Endothelial cell of umbilical vein (primary cell): ENCODE data around the gene TUB. TPM values are rescaled to one million over a fixed set of nuclear protein-coding genes. Genes with fewer than 3 reads are reported as not detected.

Experiments
- BruUV-seq: library from RNA; stranded (reverse); fragments of 400-500 nt; replicated peaks from 2 replicates; lab custom pipeline; 2021; lab: Mats Ljungman, UMichigan
- CTCF ChIA-PET: fragments of 300-600, 350-600 bp; sonication (Branson Sonifier 250); formaldehyde crosslinking; loops from one replicate; lab custom pipeline; 2021; ENCODE audit warnings: antibody characterized with exemption, inconsistent platforms; lab: Charles Lee
- POLR2A ChIA-PET: fragments of 300-600, 350-600 bp; sonication (Branson Sonifier 250); formaldehyde crosslinking; loops from one replicate; lab custom pipeline; 2021; ENCODE audit warnings: antibody characterized with exemption, inconsistent platforms; lab: Charles Lee
- DNase-seq: peaks from one replicate; pipeline ENCODE4 v3.0.0-alpha.2; 2011; ENCODE audit warnings: low read depth, low spot score
- FAIRE-seq: peaks from 2 replicates; lab custom pipeline; 2011; peaks lifted over from hg19 to GRCh38; lab: Jason Lieb, UNC
- H2AFZ ChIP-seq: 2 replicates; pipeline ENCODE4 v1.6.0; 2012; ENCODE audit warnings: low read depth, low read length, control low read depth, inconsistent platforms
- H3K27ac ChIP-seq: 2 replicates; pipeline ENCODE4 v1.5.1; 2011; ENCODE audit warnings: low read depth, mild to moderate bottlenecking, control low read depth, low read length, moderate library complexity; ENCODE audit not compliant: insufficient read depth
- H3K27me3 ChIP-seq, 2 experiments: 2 replicates each; pipeline versions ENCODE4 v1.6.0 to v1.6.1; 2011; ENCODE audit warnings: low read length in 2 of 2, mixed read lengths in 1 of 2; ENCODE audit not compliant: control insufficient read depth in 2 of 2, insufficient read depth in 2 of 2
- H3K36me3 ChIP-seq, 2 experiments: 2 replicates in 1 of 2; 3 replicates in 1 of 2; pipeline ENCODE4 v1.5.1; 2011; ENCODE audit warnings: low read length in 2 of 2, mild to moderate bottlenecking in 1 of 2, moderate library complexity in 1 of 2; ENCODE audit not compliant: control insufficient read depth in 2 of 2, insufficient read depth in 2 of 2; ENCODE audit errors: extremely low read depth in 1 of 2
- H3K4me1 ChIP-seq: 3 replicates; pipeline ENCODE4 v1.5.1; 2011; ENCODE audit warnings: mild to moderate bottlenecking, low read length; ENCODE audit not compliant: control insufficient read depth, insufficient read depth; ENCODE audit errors: extremely low read depth
- H3K4me2 ChIP-seq: 2 replicates; pipeline ENCODE4 v1.6.1; 2011; ENCODE audit warnings: low read length, control low read depth, mixed read lengths; ENCODE audit not compliant: insufficient read depth
- H3K4me3 ChIP-seq, 3 experiments: fragments of 200-600 bp in 1 of 3; sonication (generic), shearing (Covaris generic) in 1 of 3; replicated peaks in 1 of 3; 2 replicates each; pipeline ENCODE4 v1.5.1; 2011 to 2016; ENCODE audit warnings: control low read depth in 3 of 3, low read length in 3 of 3, mild to moderate bottlenecking in 2 of 3, inconsistent platforms in 1 of 3, low read depth in 1 of 3, moderate library complexity in 1 of 3; ENCODE audit not compliant: insufficient read depth in 1 of 3
- H3K79me2 ChIP-seq: 2 replicates; pipeline ENCODE4 v1.6.0; 2012; ENCODE audit warnings: low read length, inconsistent platforms; ENCODE audit not compliant: control insufficient read depth, insufficient read depth
- H3K9ac ChIP-seq: replicated peaks from 2 replicates; pipeline ENCODE3; 2011; ENCODE audit warnings: low read length, control low read depth; ENCODE audit not compliant: insufficient read depth; ENCODE audit errors: extremely low read depth
- H3K9me1 ChIP-seq: replicated peaks from 3 replicates; pipeline ENCODE4 v1.6.0; 2011; ENCODE audit warnings: mild to moderate bottlenecking, low read length; ENCODE audit not compliant: control insufficient read depth, insufficient read depth; ENCODE audit errors: extremely low read depth
- H3K9me3 ChIP-seq: replicated peaks from 2 replicates; pipeline ENCODE4 v1.5.1; 2012; ENCODE audit warnings: low read length, inconsistent platforms; ENCODE audit not compliant: control insufficient read depth, insufficient read depth
- H4K20me1 ChIP-seq: replicated peaks from 2 replicates; pipeline ENCODE3; 2011; ENCODE audit warnings: mild to moderate bottlenecking, low read length; ENCODE audit not compliant: control insufficient read depth, insufficient read depth; ENCODE audit errors: extremely low read depth
- CTCF ChIP-seq, 2 donors: IDR thresholded peaks; 1 replicate in 1 of 2; 2 replicates in 1 of 2; pipeline ENCODE4 v1.5.1; 2011; ENCODE audit warnings: low read length in 2 of 2, mild to moderate bottlenecking in 2 of 2, moderate library complexity in 2 of 2, control low read depth in 1 of 2, inconsistent platforms in 1 of 2, low read depth in 1 of 2; ENCODE audit not compliant: insufficient read depth in 1 of 2; ENCODE audit errors: extremely low read depth in 1 of 2
- EZH2 ChIP-seq: IDR thresholded peaks from 2 replicates; pipeline ENCODE4 v1.6.1; 2012; ENCODE audit warnings: borderline replicate concordance, low read depth, mild to moderate bottlenecking, moderate library complexity, low read length, inconsistent platforms; ENCODE audit not compliant: severe bottlenecking
- FOS ChIP-seq: IDR thresholded peaks from 2 replicates; pipeline ENCODE4 v1.6.1; 2011; ENCODE audit warnings: mild to moderate bottlenecking, low read length, moderate library complexity, borderline replicate concordance; ENCODE audit not compliant: insufficient read depth
- GATA2 ChIP-seq: IDR thresholded peaks from 2 replicates; pipeline ENCODE4 v1.7.0; 2011; ENCODE audit warnings: low read depth, mild to moderate bottlenecking, moderate library complexity, mixed read lengths, low read length; ENCODE audit not compliant: insufficient read length, insufficient read depth
- JUN ChIP-seq: IDR thresholded peaks from 2 replicates; pipeline ENCODE4 v1.6.1; 2011; ENCODE audit warnings: borderline replicate concordance, low read depth; ENCODE audit not compliant: insufficient read length, insufficient read depth
- MAX ChIP-seq: IDR thresholded peaks from 2 replicates; pipeline ENCODE4 v1.6.1; 2011; ENCODE audit not compliant: insufficient read depth, insufficient read length
- MYC ChIP-seq: IDR thresholded peaks from one replicate; pipeline ENCODE4 v1.6.1; 2011; ENCODE audit warnings: mild to moderate bottlenecking, low read depth, low read length
- POLR2A ChIP-seq: IDR thresholded peaks from 2 replicates; pipeline ENCODE4 v1.6.1; 2012; ENCODE audit warnings: low read depth, mild to moderate bottlenecking, control low read depth, low read length
- POLR2AphosphoS5 ChIP-seq: IDR thresholded peaks from 2 replicates; pipeline ENCODE4 v1.6.1; 2012; ENCODE audit warnings: low read depth, mild to moderate bottlenecking, control low read depth, low read length, moderate library complexity; ENCODE audit not compliant: insufficient read depth
- dilution Hi-C: fragments of 300-500 bp; cut with MboI; formaldehyde crosslinking; loops from one replicate; pipeline ENCODE4 v1.15.0; 2019; ENCODE audit warnings: low sequenced_read_pairs; ENCODE audit not compliant: extremely low pct_ligation_motif_present
- intact Hi-C: fragments of 100-400 bp; cut with micrococcal nuclease; formaldehyde crosslinking; loops from one replicate; pipeline ENCODE4 v1.10.0; 2022
- polyA plus RNA-seq, 4 experiments: library from polyadenylated mRNA; depleted of rRNA in 3 of 4; stranded (reverse) in 3 of 4; unstranded in 1 of 4; fragments of >200 nt; gene quantifications; 2 replicates each; pipeline versions ENCODE4 v1.2.1 to v1.2.3, GENCODE V29; 2011 to 2012; ENCODE audit warnings: missing spikeins in 1 of 4
- total RNA-seq: library from RNA; stranded (reverse); gene quantifications from 2 replicates; pipeline ENCODE4 v1.2.3, GENCODE V29; 2021

TUB gene
- total and polyA plus RNA-seq, 2 donors (not counting 3 experiments of a cell fraction or from before 2014, with no cell fraction given): 2.3 to 3.9 TPM

- intact Hi-C loops (no loop called here), dilution Hi-C loops (no loop called here)
- H4K20me1 ChIP-seq: no peaks in the 10 kb centered on the region
- BruUV-seq: no TSS peak
- no peaks in the 10 kb centered on the region for H3K4me1 ChIP-seq
- no peak overlapping the region for H3K4me2 ChIP-seq
- H3K4me3 ChIP-seq: no peak overlapping the region
- ChIA-PET CTCF (interaction anchor here (0.8 kb wide), 1 partner anchor 25 kb away, joined by 4 read pairs; no protein-coding TSS in a partner anchor), POLR2A (no interaction called here)
- H3K9me3 ChIP-seq: no peaks in the 10 kb centered on the region
- no peak overlapping the region for H3K9ac ChIP-seq
- H2AFZ ChIP-seq: no peak overlapping the region
- TF ChIP-seq EZH2 (no peak), GATA2 (no peak)
- H3K79me2 ChIP-seq: no peaks in the 10 kb centered on the region
- no peaks in the 10 kb centered on the region for H3K36me3 ChIP-seq
- H3K27me3 ChIP-seq: no peaks in the 10 kb centered on the region
- no peaks in the 10 kb centered on the region for H3K9me1 ChIP-seq
- FAIRE-seq: no peak
- no peak overlapping the region for H3K27ac ChIP-seq
- DNase-seq: no peak
Measured at GRCh38 chr11:8058216-8058615, 22.8 kb upstream of the TUB start.

GRCh38 chr11:8059030-8059429 is 22.0 kb upstream of the TUB start:
- no peak for TF ChIP-seq JUN
- TF ChIP-seq MAX: no peak
- TF ChIP-seq GATA2: no peak
- TF ChIP-seq MYC: no peak
- TF ChIP-seq CTCF (IDR thresholded peaks at IDR 0.05; ENCODE audit: extremely low read depth in 1 of 2, insufficient read depth in 1 of 2, low read depth in 1 of 2, low read length in 2 of 2): no peak
- TF ChIP-seq POLR2A: no peak
- no peak for TF ChIP-seq FOS
- no peak for TF ChIP-seq EZH2
- TF ChIP-seq POLR2AphosphoS5: no peak
- no TSS peak for BruUV-seq
- H3K4me3 ChIP-seq: no peak overlapping the region
- dilution Hi-C loops: no loop called here
- no peak for DNase-seq
- H3K36me3 ChIP-seq: no peaks in the 10 kb centered on the region
- no peak overlapping the region for H3K4me2 ChIP-seq
- no peak overlapping the region for H3K9ac ChIP-seq
- FAIRE-seq: no peak
- no peaks in the 10 kb centered on the region for H3K9me3 ChIP-seq
- no peaks in the 10 kb centered on the region for H3K9me1 ChIP-seq
- ChIA-PET CTCF (interaction anchor here (0.9 kb wide), 1 partner anchor 10 kb away, joined by 3 read pairs; no protein-coding TSS in a partner anchor), POLR2A (no interaction called here)
- intact Hi-C loops: no loop called here
- no peak overlapping the region for H3K27ac ChIP-seq
- no peaks in the 10 kb centered on the region for H3K4me1 ChIP-seq
- H2AFZ ChIP-seq: no peak overlapping the region
- H3K27me3 ChIP-seq: no peaks in the 10 kb centered on the region
- no peaks in the 10 kb centered on the region for H3K79me2 ChIP-seq
- H4K20me1 ChIP-seq: no peaks in the 10 kb centered on the region
